Measurements from ENCODE around the gene LARGE2.

Gene LARGE2

GRCh38 chr11:45917623-45918330, 4.7 kb upstream of the LARGE2 start, which contains the start of gene PEX16:
Gene PEX16 (minus strand): TSS chr11:45917877. CDS start chr11:45917811, 66 bp downstream.
- DNase-seq: peak; percentile 98

- DNase-seq: peak; percentile 68
Measured at GRCh38 chr11:45918331-45918941, 4.0 kb upstream of the LARGE2 start.

- DNase-seq: no peak
Measured at GRCh38 chr11:45918962-45919675, 3.3 kb upstream of the LARGE2 start.

DNA sequence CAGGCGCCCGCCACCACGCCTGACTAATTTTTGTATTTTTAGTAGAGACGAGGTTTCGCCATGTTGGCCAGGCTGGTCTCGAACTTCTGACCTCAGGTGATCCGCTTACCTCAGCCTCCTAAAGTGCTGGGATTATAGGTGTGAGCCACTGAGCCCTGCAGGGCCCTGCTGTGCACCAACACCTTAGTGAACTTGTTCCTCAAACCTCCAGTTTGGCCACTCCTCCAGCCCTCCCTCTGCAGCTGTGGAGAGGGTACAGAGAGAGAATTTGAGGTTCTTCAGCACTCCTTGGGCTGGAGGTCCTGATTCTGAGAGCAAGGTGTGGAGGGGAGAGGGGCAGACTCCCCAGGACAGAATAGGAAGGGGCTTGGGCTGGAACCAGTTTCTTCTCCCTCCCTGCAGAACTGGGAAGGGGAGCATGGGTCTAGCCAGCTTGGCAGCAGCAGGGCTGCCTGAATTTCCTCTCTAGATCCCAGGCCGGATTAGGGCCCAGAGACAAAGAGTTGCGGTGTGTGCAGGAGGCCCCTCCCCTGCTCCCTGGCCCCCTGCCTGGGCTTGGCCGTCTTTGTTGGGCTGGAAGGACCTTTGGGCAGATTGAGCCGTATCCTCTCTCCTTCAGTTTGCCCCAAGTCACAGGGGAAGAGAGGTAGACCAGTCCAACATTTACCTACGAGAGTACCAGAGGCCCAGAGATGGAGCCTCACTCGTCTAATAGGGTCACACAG, 2.5 kb upstream of the LARGE2 start:
- no peak for DNase-seq

GRCh38 chr11:45920531-45921477, 1.7 kb upstream of the LARGE2 start:
- no peak for DNase-seq

GRCh38 chr11:45921561-45922424, 663 bp upstream of the LARGE2 start:
- DNase-seq: no peak

DNA sequence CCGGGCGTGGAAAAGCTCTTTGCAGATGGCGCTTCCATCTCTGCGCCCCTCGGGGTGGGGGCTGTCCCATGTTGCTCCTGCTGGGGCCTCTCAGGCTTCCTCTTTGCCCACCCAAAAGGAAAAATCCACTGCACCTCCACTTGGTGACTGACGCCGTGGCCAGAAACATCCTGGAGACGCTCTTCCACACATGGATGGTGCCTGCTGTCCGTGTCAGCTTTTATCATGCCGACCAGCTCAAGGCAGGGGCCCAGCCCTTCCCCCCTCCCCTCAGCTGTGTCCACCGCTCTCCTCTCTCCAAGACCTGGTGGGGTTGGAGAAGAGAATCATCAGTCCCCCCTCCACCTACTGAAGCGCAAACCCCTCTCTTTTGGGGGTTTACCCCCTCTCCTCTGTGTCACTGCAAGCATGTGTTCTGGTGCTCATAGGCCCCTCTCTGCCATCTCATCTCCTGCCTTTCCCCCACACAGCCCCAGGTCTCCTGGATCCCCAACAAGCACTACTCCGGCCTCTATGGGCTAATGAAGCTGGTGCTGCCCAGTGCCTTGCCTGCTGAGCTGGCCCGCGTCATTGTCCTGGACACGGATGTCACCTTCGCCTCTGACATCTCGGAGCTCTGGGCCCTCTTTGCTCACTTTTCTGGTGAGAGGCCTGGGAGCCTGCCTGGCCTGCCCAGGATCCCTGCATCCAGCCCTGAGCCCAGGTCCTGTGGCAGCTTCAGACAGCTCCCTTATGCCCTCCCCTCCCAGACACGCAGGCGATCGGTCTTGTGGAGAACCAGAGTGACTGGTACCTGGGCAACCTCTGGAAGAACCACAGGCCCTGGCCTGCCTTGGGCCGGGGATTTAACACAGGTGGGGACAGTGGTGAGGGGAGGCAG, 1.8 kb downstream of the LARGE2 start:
- no peak for DNase-seq

DNA sequence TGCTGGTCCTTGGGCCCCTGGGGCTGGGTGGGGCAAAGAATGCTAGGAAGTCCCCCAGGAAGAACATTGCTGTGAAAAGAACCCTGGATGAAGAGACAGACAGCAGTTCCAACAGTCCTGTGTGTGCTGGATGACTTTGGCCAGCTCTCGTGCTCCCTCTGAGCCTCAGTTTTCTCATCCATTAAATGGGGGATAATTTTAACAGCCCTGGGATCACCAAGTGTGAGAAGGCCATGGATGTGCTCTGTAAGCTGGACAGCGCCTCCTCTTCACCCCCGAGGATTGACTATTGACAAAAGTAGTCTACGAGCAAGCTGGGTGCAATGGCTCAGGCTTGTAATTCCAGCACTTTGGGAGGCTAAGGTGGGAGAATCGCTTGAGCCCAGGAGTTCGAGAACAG, 2.5 kb downstream of the LARGE2 start:
- no peak for DNase-seq

GRCh38 chr11:45925550-45925949, 3.1 kb downstream of the LARGE2 start:
- no peak for DNase-seq

GRCh38 chr11:45926001-45926401, 3.5 kb downstream of the LARGE2 start:
- DNase-seq: no peak

DNA sequence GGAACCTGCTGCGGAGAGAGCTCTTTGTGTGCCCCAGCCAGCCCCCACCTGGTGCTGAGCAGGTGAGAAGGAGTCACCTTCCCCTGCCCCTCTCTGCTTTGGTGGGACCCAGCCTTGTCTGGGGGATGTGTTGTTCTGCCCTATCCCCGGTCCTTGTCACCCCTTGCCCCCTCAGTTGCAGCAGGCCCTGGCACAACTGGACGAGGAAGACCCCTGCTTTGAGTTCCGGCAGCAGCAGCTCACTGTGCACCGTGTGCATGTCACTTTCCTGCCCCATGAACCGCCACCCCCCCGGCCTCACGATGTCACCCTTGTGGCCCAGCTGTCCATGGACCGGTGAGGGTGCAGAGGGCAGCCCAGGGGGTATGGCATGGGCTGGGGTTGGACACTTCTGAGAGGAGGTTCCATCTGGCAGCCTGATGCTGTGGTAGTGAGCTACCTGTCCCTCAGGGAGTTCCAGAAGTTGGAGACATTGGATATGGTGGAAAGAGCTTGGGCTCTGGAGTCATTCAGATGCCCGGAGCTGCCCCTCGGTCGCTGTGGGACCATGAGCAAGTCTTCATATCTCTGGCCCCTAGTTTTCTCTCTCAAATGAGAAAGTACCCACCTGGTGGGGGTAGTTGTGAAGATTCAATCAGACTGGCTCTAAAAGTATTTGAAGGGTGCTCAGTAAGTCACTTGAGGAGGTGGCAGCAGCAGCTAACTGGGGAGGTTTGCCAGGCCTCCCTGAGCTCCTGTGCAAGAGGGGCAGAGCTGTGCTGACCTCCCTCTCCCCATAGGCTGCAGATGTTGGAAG, 4.3 kb downstream of the LARGE2 start:
- no peak for DNase-seq

DNA sequence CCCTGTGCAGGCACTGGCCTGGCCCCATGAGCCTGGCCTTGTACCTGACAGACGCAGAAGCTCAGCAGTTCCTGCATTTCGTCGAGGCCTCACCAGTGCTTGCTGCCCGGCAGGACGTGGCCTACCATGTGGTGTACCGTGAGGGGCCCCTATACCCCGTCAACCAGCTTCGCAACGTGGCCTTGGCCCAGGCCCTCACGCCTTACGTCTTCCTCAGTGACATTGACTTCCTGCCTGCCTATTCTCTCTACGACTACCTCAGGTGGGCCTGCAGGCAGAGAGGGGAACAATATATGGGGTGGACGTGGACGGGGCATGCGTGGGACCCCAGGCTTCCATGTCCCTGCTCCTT, 4.9 kb downstream of the LARGE2 start:
- DNase-seq: no peak

GRCh38 chr11:45927684-45928413, 5.4 kb downstream of the LARGE2 start:
- no peak for DNase-seq

DNA sequence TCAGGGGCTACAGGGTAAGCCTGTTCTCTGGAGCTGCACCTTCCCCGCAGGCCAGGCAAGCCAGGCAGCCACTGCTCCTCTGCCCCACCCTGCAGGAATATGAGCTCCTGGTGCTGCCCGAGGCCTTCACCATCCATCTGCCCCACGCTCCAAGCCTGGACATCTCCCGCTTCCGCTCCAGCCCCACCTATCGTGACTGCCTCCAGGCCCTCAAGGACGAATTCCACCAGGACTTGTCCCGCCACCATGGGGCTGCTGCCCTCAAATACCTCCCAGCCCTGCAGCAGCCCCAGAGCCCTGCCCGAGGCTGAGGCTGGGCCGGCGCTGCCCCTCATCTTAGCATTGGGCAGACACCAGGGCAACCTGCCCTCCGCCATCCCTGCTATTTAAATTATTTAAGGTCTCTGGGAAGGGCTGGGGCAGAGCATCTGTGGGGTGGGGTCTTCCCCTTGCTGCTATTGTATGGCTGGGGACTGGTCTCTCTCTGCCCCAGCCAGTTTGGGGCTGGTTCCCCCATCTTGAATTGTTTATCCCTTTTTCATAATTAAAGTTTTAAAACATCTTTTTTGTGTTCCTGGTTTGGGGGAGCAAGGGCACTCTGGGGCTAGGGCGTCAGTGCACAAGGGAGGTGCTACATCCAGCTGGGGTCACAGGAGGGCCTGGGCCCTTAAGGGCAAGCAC, 6.2 kb downstream of the LARGE2 start:
- no peak for DNase-seq

- DNase-seq: no peak
Measured at GRCh38 chr11:45929486-45930030, 7.1 kb downstream of the LARGE2 start.

GRCh38 chr11:45930031-45930794, 7.8 kb downstream of the LARGE2 start:
- DNase-seq: peak; percentile 61
